Trophoblast cell (in vitro differentiated cells and primary cell): Measurements from ENCODE around the gene PDGFD.

Experiments
- DNase-seq, 2 donors: peaks; one replicate each; pipeline ENCODE4 v3.0.0-alpha.2; 2016
- H2AFZ ChIP-seq: 2 replicates; pipeline ENCODE4 v1.6.1; 2013; ENCODE audit warnings: low read length, moderate library complexity, mild to moderate bottlenecking; ENCODE audit not compliant: insufficient read depth, poor library complexity
- H2AK5ac ChIP-seq: 2 replicates; pipeline ENCODE4 v1.6.1; 2013; ENCODE audit warnings: mild to moderate bottlenecking, low read length
- H2BK120ac ChIP-seq: 2 replicates; pipeline ENCODE4 v1.6.1; 2013; ENCODE audit warnings: low read length, mild to moderate bottlenecking, moderate library complexity; ENCODE audit not compliant: insufficient read depth, poor library complexity
- H2BK12ac ChIP-seq: 2 replicates; pipeline ENCODE4 v1.6.1; 2013; ENCODE audit warnings: mild to moderate bottlenecking, low read length, moderate library complexity
- H2BK5ac ChIP-seq: 2 replicates; pipeline ENCODE4 v1.6.1; 2013; ENCODE audit warnings: low read length, low read depth, moderate library complexity, mild to moderate bottlenecking; ENCODE audit not compliant: poor library complexity
- H3K14ac ChIP-seq: 2 replicates; pipeline ENCODE4 v1.6.1; 2013; ENCODE audit warnings: mild to moderate bottlenecking, low read length
- H3K18ac ChIP-seq: 2 replicates; pipeline ENCODE4 v1.6.1; 2013; ENCODE audit warnings: mild to moderate bottlenecking, low read length
- H3K23ac ChIP-seq: 2 replicates; pipeline ENCODE4 v1.6.1; 2013; ENCODE audit warnings: low read length
- H3K27ac ChIP-seq: 2 replicates; pipeline ENCODE4 v1.5.1; 2013; ENCODE audit warnings: low read depth, mild to moderate bottlenecking, inconsistent platforms, low read length, moderate library complexity
- H3K27me3 ChIP-seq: 2 replicates; pipeline ENCODE4 v1.6.1; 2013; ENCODE audit warnings: inconsistent platforms, mild to moderate bottlenecking, low read length, moderate library complexity; ENCODE audit not compliant: insufficient read depth
- H3K36me3 ChIP-seq, 2 experiments: 1 replicate in 1 of 2; 2 replicates in 1 of 2; pipeline ENCODE4 v1.6.1; 2013; ENCODE audit warnings: low read length in 2 of 2, mild to moderate bottlenecking in 2 of 2, moderate library complexity in 1 of 2; ENCODE audit not compliant: insufficient read depth in 2 of 2, control insufficient read depth in 1 of 2
- H3K4ac ChIP-seq: 2 replicates; pipeline ENCODE4 v1.6.1; 2013; ENCODE audit warnings: low read depth, mild to moderate bottlenecking, low read length, moderate library complexity
- H3K4me1 ChIP-seq, 2 experiments: 1 replicate in 1 of 2; 2 replicates in 1 of 2; pipeline ENCODE4 v1.6.1; 2013; ENCODE audit warnings: low read length in 2 of 2, mild to moderate bottlenecking in 2 of 2, moderate library complexity in 1 of 2; ENCODE audit not compliant: insufficient read depth in 2 of 2, control insufficient read depth in 1 of 2
- H3K4me2 ChIP-seq: 2 replicates; pipeline ENCODE4 v1.6.1; 2013; ENCODE audit warnings: inconsistent platforms, mild to moderate bottlenecking, low read length, moderate library complexity
- H3K4me3 ChIP-seq: 2 replicates; pipeline ENCODE4 v1.5.1; 2013; ENCODE audit warnings: mild to moderate bottlenecking, low read depth, low read length, inconsistent platforms
- H3K79me1 ChIP-seq: one replicate; pipeline ENCODE4 v1.6.1; 2013; ENCODE audit warnings: low read length
- H3K79me2 ChIP-seq: 2 replicates; pipeline ENCODE4 v1.6.1; 2013; ENCODE audit warnings: low read length, mild to moderate bottlenecking; ENCODE audit not compliant: control insufficient read depth, insufficient read depth, poor library complexity
- H3K9ac ChIP-seq: 2 replicates; pipeline ENCODE4 v1.6.1; 2013; ENCODE audit warnings: mild to moderate bottlenecking, low read length
- H3K9me3 ChIP-seq: 2 replicates; pipeline ENCODE4 v1.6.1; 2013; ENCODE audit warnings: low read depth, mild to moderate bottlenecking, control low read depth, inconsistent platforms, low read length; ENCODE audit not compliant: insufficient read depth
- H4K12ac ChIP-seq: 2 replicates; pipeline ENCODE4 v1.6.1; 2013; ENCODE audit warnings: low read depth, mild to moderate bottlenecking, low read length, moderate library complexity
- H4K8ac ChIP-seq: 2 replicates; pipeline ENCODE4 v1.6.1; 2013; ENCODE audit warnings: low read depth, mild to moderate bottlenecking, low read length, moderate library complexity
- H4K91ac ChIP-seq: one replicate; pipeline ENCODE4 v1.6.1; 2013; ENCODE audit warnings: low read depth, mild to moderate bottlenecking, low read length, moderate library complexity
- WGBS: extraction: QIAGEN DNeasy Blood & Tissue Kit; methylation state at CpG from one replicate; pipeline ENCODE4 v1.1.7; 2013; ENCODE audit warnings: missing lambda C conversion rate; ENCODE audit not compliant: insufficient read length, insufficient coverage; ENCODE audit errors: extremely low coverage; 5-methylcytosine and 5-hydroxymethylcytosine counted together

The PDGFD gene

DNA sequence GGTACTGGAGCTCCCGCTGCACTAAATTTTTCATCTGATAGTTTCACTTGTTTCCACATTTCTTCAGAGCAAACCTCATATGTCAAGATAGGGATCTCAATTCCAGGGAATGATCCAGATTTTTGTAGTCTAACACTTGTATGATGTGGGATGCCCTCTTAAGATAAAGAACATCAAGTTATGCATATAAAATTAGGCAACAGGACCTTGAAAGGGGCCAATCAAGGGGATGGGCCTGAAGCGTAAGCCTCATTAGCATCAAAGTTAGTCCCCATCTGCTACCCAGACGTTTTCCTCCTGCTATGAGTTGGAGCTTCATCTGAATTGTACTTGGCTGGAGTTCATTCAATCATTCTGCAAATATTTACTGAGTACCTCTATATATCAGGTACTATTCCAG, 17.5 kb downstream of the PDGFD start:
- no peak overlapping the region for H3K27ac ChIP-seq
- H3K27me3 ChIP-seq = no peaks in the 10 kb centered on the region
- no peak overlapping the region for H3K18ac ChIP-seq
- H2AFZ ChIP-seq = no peak overlapping the region
- no peaks in the 10 kb centered on the region for H3K9me3 ChIP-seq
- no peaks in the 10 kb centered on the region for H3K4me1 ChIP-seq
- no peak overlapping the region for H4K91ac ChIP-seq
- H2BK12ac ChIP-seq = no peak overlapping the region
- DNase-seq = no peak
- no peaks in the 10 kb centered on the region for H3K79me1 ChIP-seq
- no peaks in the 10 kb centered on the region for H3K36me3 ChIP-seq
- H3K9ac ChIP-seq = no peak overlapping the region
- no peak overlapping the region for H2BK5ac ChIP-seq
- no peak overlapping the region for H3K4ac ChIP-seq
- H3K14ac ChIP-seq = no peak overlapping the region
- H2BK120ac ChIP-seq = no peak overlapping the region
- no peak overlapping the region for H3K23ac ChIP-seq
- no CpG with 5 or more reads among the region's 3 CpGs for WGBS
- H4K8ac ChIP-seq = no peak overlapping the region
- H3K4me3 ChIP-seq = no peak overlapping the region
- no peak overlapping the region for H3K4me2 ChIP-seq
- H4K12ac ChIP-seq = no peak overlapping the region
- H2AK5ac ChIP-seq = no peak overlapping the region
- no peaks in the 10 kb centered on the region for H3K79me2 ChIP-seq

DNA sequence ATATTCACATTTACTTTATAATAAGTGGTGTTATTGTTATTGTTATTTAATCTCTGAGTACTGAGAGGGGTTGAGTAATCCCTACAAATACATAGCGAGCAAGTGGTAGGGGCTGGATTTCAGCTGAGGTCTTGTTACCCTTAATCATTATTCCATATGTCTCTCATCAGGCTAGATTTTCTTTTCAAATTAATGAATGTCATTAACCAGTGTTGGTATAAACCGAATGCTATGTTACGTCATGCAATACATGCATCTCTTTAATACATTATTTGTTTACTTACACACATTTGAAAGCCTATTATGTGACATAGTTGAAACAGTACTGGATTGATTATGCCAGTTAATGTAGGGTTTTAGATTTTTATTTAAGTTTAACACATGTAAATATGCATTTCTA, 18.9 kb downstream of the PDGFD start:
- Histone ChIP-seq H4K12ac (no peak overlapping the region), H4K91ac (no peak overlapping the region), H2AK5ac (no peak overlapping the region), H3K18ac (no peak overlapping the region), H3K9ac (no peak overlapping the region), H3K4me3 (no peak overlapping the region), H2AFZ (no peak overlapping the region), H3K79me2 (no peaks in the 10 kb centered on the region), H2BK12ac (no peak overlapping the region), H4K8ac (no peak overlapping the region), H3K4ac (no peak overlapping the region), H3K4me1 (no peaks in the 10 kb centered on the region), H3K36me3 (no peaks in the 10 kb centered on the region), H3K14ac (no peak overlapping the region), H2BK120ac (no peak overlapping the region), H3K9me3 (no peaks in the 10 kb centered on the region), H2BK5ac (no peak overlapping the region), H3K27ac (no peak overlapping the region), H3K27me3 (no peaks in the 10 kb centered on the region), H3K23ac (no peak overlapping the region), H3K4me2 (no peak overlapping the region), H3K79me1 (no peaks in the 10 kb centered on the region)
- no CpG with 5 or more reads among the region's 3 CpGs for WGBS
- DNase-seq = no peak

- H3K14ac ChIP-seq = no peak overlapping the region
- no peak overlapping the region for H3K23ac ChIP-seq
- H3K18ac ChIP-seq = no peak overlapping the region
- H3K4me2 ChIP-seq = no peak overlapping the region
- no peak overlapping the region for H3K4me3 ChIP-seq
- no peaks in the 10 kb centered on the region for H3K79me1 ChIP-seq
- H3K27me3 ChIP-seq = no peaks in the 10 kb centered on the region
- no peak overlapping the region for H3K4ac ChIP-seq
- no peak overlapping the region for H2AK5ac ChIP-seq
- H2AFZ ChIP-seq = no peak overlapping the region
- no peaks in the 10 kb centered on the region for H3K4me1 ChIP-seq
- H2BK5ac ChIP-seq = no peak overlapping the region
- no peak overlapping the region for H4K12ac ChIP-seq
- no peak overlapping the region for H4K91ac ChIP-seq
- no peak for DNase-seq
- H3K79me2 ChIP-seq = no peaks in the 10 kb centered on the region
- H3K9ac ChIP-seq = no peak overlapping the region
- H3K9me3 ChIP-seq = no peaks in the 10 kb centered on the region
- no CpG with 5 or more reads among the region's 6 CpGs for WGBS
- no peak overlapping the region for H4K8ac ChIP-seq
- H2BK120ac ChIP-seq = no peak overlapping the region
- H3K36me3 ChIP-seq = no peaks in the 10 kb centered on the region
- H3K27ac ChIP-seq = no peak overlapping the region
- H2BK12ac ChIP-seq = no peak overlapping the region
Measured at GRCh38 chr11:104142698-104143097, 21.2 kb downstream of the PDGFD start.

- H3K23ac ChIP-seq = no peak overlapping the region
- H3K9ac ChIP-seq = no peak overlapping the region
- H3K79me1 ChIP-seq = peaks cover 6% of the 10 kb centered on the region
- no peak overlapping the region for H2BK120ac ChIP-seq
- H3K27me3 ChIP-seq = no peaks in the 10 kb centered on the region
- no peak overlapping the region for H3K18ac ChIP-seq
- H3K27ac ChIP-seq = no peak overlapping the region
- H2BK5ac ChIP-seq = no peak overlapping the region
- no peak for DNase-seq
- H2AFZ ChIP-seq = no peak overlapping the region
- no peak overlapping the region for H3K4ac ChIP-seq
- H3K36me3 ChIP-seq = no peaks in the 10 kb centered on the region
- no peak overlapping the region for H4K12ac ChIP-seq
- H2AK5ac ChIP-seq = no peak overlapping the region
- no peaks in the 10 kb centered on the region for H3K79me2 ChIP-seq
- H4K91ac ChIP-seq = no peak overlapping the region
- no peak overlapping the region for H2BK12ac ChIP-seq
- H3K9me3 ChIP-seq = no peaks in the 10 kb centered on the region
- H3K4me1 ChIP-seq = peaks cover 0 to 3% of the 10 kb centered on the region in 2 experiments
- no peak overlapping the region for H3K14ac ChIP-seq
- H4K8ac ChIP-seq = no peak overlapping the region
- H3K4me3 ChIP-seq = no peak overlapping the region
- no peak overlapping the region for H3K4me2 ChIP-seq
Measured at GRCh38 chr11:104136861-104137260, 27.1 kb downstream of the PDGFD start.
